Activated CD8-positive, alpha-beta memory T cell treated with anti-CD3 and anti-CD28 coated beads, Interleukin-2, amount 10 ng/mL, durations not matched to agents 7 days and 5 days (primary cell): ENCODE measurements around the gene SORCS1. TPM values are rescaled to one million over a fixed set of nuclear protein-coding genes. Genes with fewer than 3 reads are reported as not detected.

Experiments used
- ATAC-seq: fragments of 150-1000 bp; cut with Tn5 transposase; one replicate; pipeline ENCODE4 v1.10.0; 2021; ENCODE audit warnings: moderate library complexity
- CTCF ChIA-PET: fragments of 350-600 bp; sonication (Branson Sonifier 250); formaldehyde crosslinking; loops from one replicate; lab custom pipeline; 2021; ENCODE audit warnings: antibody characterized with exemption; lab: Charles Lee
- DNase-seq: peaks from one replicate; pipeline ENCODE4 v3.0.0-alpha.2; 2020
- H3K27ac Mint-ChIP-seq: one replicate; pipeline ENCODE4 v1.8.0; 2021; ENCODE audit warnings: mild to moderate bottlenecking, mixed read lengths
- H3K27me3 Mint-ChIP-seq: one replicate; pipeline ENCODE4 v1.8.0; 2021; ENCODE audit warnings: mixed read lengths
- H3K36me3 Mint-ChIP-seq: one replicate; pipeline ENCODE4 v1.8.0; 2021; ENCODE audit warnings: mild to moderate bottlenecking, mixed read lengths
- H3K4me1 Mint-ChIP-seq: one replicate; pipeline ENCODE4 v1.8.0; 2021; ENCODE audit warnings: mixed read lengths
- H3K4me3 Mint-ChIP-seq: one replicate; pipeline ENCODE4 v1.8.0; 2021; ENCODE audit warnings: mild to moderate bottlenecking, moderate library complexity, mixed read lengths
- H3K9me3 Mint-ChIP-seq: one replicate; pipeline ENCODE4 v1.8.0; 2022; ENCODE audit warnings: low read depth, mixed read lengths
- total RNA-seq, 2 experiments: library from RNA; stranded (reverse); gene quantifications; one replicate each; pipeline ENCODE4 v1.2.3, GENCODE V29; 2021

The SORCS1 gene
- total RNA-seq, 2 experiments from 2014 or later, result not detected

- H3K4me3 Mint-ChIP-seq, result no peak overlapping the region
- no peaks in the 10 kb centered on the region for H3K27me3 Mint-ChIP-seq
- CTCF ChIA-PET, result no interaction called here
- H3K9me3 Mint-ChIP-seq, result no peaks in the 10 kb centered on the region
- H3K36me3 Mint-ChIP-seq, result no peaks in the 10 kb centered on the region
- no peaks in the 10 kb centered on the region for H3K4me1 Mint-ChIP-seq
- ATAC-seq (no peak), DNase-seq (no peak)
- H3K27ac Mint-ChIP-seq, result no peak overlapping the region
Observed at GRCh38 chr10:106897719-106898118, 266.8 kb downstream of the SORCS1 start.

GRCh38 chr10:106894692-106895091, 269.8 kb downstream of the SORCS1 start:
- CTCF ChIA-PET, result no interaction called here
- peaks cover 4% of the 10 kb centered on the region for H3K9me3 Mint-ChIP-seq
- H3K4me3 Mint-ChIP-seq, result no peak overlapping the region
- H3K27ac Mint-ChIP-seq, result no peak overlapping the region
- H3K4me1 Mint-ChIP-seq, result no peaks in the 10 kb centered on the region
- no peaks in the 10 kb centered on the region for H3K27me3 Mint-ChIP-seq
- DNase-seq, result no peak
- no peaks in the 10 kb centered on the region for H3K36me3 Mint-ChIP-seq
- no peak for ATAC-seq

- no peaks in the 10 kb centered on the region for H3K27me3 Mint-ChIP-seq
- CTCF ChIA-PET, result no interaction called here
- H3K27ac Mint-ChIP-seq, result no peak overlapping the region
- no peaks in the 10 kb centered on the region for H3K36me3 Mint-ChIP-seq
- no peak overlapping the region for H3K4me3 Mint-ChIP-seq
- ATAC-seq, result no peak
- H3K4me1 Mint-ChIP-seq, result no peaks in the 10 kb centered on the region
- peaks cover 4% of the 10 kb centered on the region for H3K9me3 Mint-ChIP-seq
- no peak for DNase-seq
Observed at GRCh38 chr10:106877574-106877973, 286.9 kb downstream of the SORCS1 start.

- Mint-ChIP-seq H3K4me3 (no peak overlapping the region), H3K4me1 (no peaks in the 10 kb centered on the region), H3K36me3 (no peaks in the 10 kb centered on the region), H3K27me3 (no peaks in the 10 kb centered on the region), H3K27ac (no peak overlapping the region), H3K9me3 (peaks cover 4% of the 10 kb centered on the region)
- no peak for DNase-seq
- no peak for ATAC-seq
- CTCF ChIA-PET, result no interaction called here
Observed at GRCh38 chr10:106874604-106874889, 290.0 kb downstream of the SORCS1 start.

GRCh38 chr10:106873770-106874603, 290.5 kb downstream of the SORCS1 start:
- H3K4me1 Mint-ChIP-seq, result no peaks in the 10 kb centered on the region
- no peak overlapping the region for H3K4me3 Mint-ChIP-seq
- DNase-seq, result no peak
- CTCF ChIA-PET, result no interaction called here
- H3K27me3 Mint-ChIP-seq, result no peaks in the 10 kb centered on the region
- no peaks in the 10 kb centered on the region for H3K36me3 Mint-ChIP-seq
- ATAC-seq, result no peak
- H3K27ac Mint-ChIP-seq, result no peak overlapping the region
- H3K9me3 Mint-ChIP-seq, result peaks cover 4% of the 10 kb centered on the region

- no peak overlapping the region for H3K27ac Mint-ChIP-seq
- CTCF ChIA-PET, result no interaction called here
- H3K36me3 Mint-ChIP-seq, result no peaks in the 10 kb centered on the region
- peaks cover 4% of the 10 kb centered on the region for H3K9me3 Mint-ChIP-seq
- H3K4me3 Mint-ChIP-seq, result no peak overlapping the region
- no peaks in the 10 kb centered on the region for H3K27me3 Mint-ChIP-seq
- ATAC-seq, result no peak
- no peak for DNase-seq
- H3K4me1 Mint-ChIP-seq, result no peaks in the 10 kb centered on the region
Observed at GRCh38 chr10:106872176-106872575, 292.3 kb downstream of the SORCS1 start.

- Mint-ChIP-seq H3K4me1 (no peaks in the 10 kb centered on the region), H3K27me3 (no peaks in the 10 kb centered on the region), H3K4me3 (no peak overlapping the region), H3K27ac (no peak overlapping the region), H3K9me3 (peaks cover 5% of the 10 kb centered on the region), H3K36me3 (no peaks in the 10 kb centered on the region)
- DNase-seq (no peak), ATAC-seq (no peak)
- CTCF ChIA-PET, result no interaction called here
Observed at GRCh38 chr10:106866244-106866845, 298.2 kb downstream of the SORCS1 start.

GRCh38 chr10:106864031-106864430, 300.5 kb downstream of the SORCS1 start:
- Mint-ChIP-seq H3K4me3 (no peak overlapping the region), H3K27ac (no peak overlapping the region), H3K4me1 (no peaks in the 10 kb centered on the region), H3K9me3 (peaks cover 5% of the 10 kb centered on the region), H3K27me3 (no peaks in the 10 kb centered on the region), H3K36me3 (no peaks in the 10 kb centered on the region)
- DNase-seq (no peak), ATAC-seq (no peak)
- CTCF ChIA-PET, result no interaction called here

- no peaks in the 10 kb centered on the region for H3K27me3 Mint-ChIP-seq
- no peaks in the 10 kb centered on the region for H3K4me1 Mint-ChIP-seq
- ATAC-seq (no peak), DNase-seq (no peak)
- H3K4me3 Mint-ChIP-seq, result no peak overlapping the region
- no peak overlapping the region for H3K27ac Mint-ChIP-seq
- peaks cover 5% of the 10 kb centered on the region for H3K9me3 Mint-ChIP-seq
- H3K36me3 Mint-ChIP-seq, result no peaks in the 10 kb centered on the region
- CTCF ChIA-PET, result no interaction called here
Observed at GRCh38 chr10:106863549-106863948, 301.0 kb downstream of the SORCS1 start.

GRCh38 chr10:106859892-106860652, 304.4 kb downstream of the SORCS1 start:
- CTCF ChIA-PET, result interaction anchor here (1.2 kb wide), 1 partner anchor 155 kb away, joined by 3 read pairs; no protein-coding TSS in a partner anchor
- Mint-ChIP-seq H3K4me3 (no peak overlapping the region), H3K4me1 (no peaks in the 10 kb centered on the region), H3K27me3 (no peaks in the 10 kb centered on the region), H3K36me3 (no peaks in the 10 kb centered on the region), H3K27ac (no peak overlapping the region), H3K9me3 (peaks cover 8% of the 10 kb centered on the region)
- ATAC-seq (no peak), DNase-seq (no peak)

GRCh38 chr10:106857728-106858127, 306.8 kb downstream of the SORCS1 start:
- Mint-ChIP-seq H3K36me3 (no peaks in the 10 kb centered on the region), H3K27ac (no peak overlapping the region), H3K9me3 (peaks cover 14% of the 10 kb centered on the region), H3K27me3 (no peaks in the 10 kb centered on the region), H3K4me3 (no peak overlapping the region), H3K4me1 (no peaks in the 10 kb centered on the region)
- CTCF ChIA-PET, result no interaction called here
- DNase-seq (no peak), ATAC-seq (no peak)

GRCh38 chr10:106857213-106857612, 307.3 kb downstream of the SORCS1 start:
- CTCF ChIA-PET, result no interaction called here
- H3K36me3 Mint-ChIP-seq, result no peaks in the 10 kb centered on the region
- peaks cover 14% of the 10 kb centered on the region for H3K9me3 Mint-ChIP-seq
- no peak overlapping the region for H3K4me3 Mint-ChIP-seq
- no peaks in the 10 kb centered on the region for H3K27me3 Mint-ChIP-seq
- no peak for DNase-seq
- no peaks in the 10 kb centered on the region for H3K4me1 Mint-ChIP-seq
- no peak for ATAC-seq
- no peak overlapping the region for H3K27ac Mint-ChIP-seq

GRCh38 chr10:106836933-106837663, 327.4 kb downstream of the SORCS1 start:
- Mint-ChIP-seq H3K4me1 (peaks cover 16% of the 10 kb centered on the region), H3K4me3 (no peak overlapping the region), H3K9me3 (peaks cover 2% of the 10 kb centered on the region), H3K27ac (peak overlapping the region; percentile 57), H3K27me3 (no peaks in the 10 kb centered on the region), H3K36me3 (no peaks in the 10 kb centered on the region)
- DNase-seq (no peak), ATAC-seq (peak; percentile 88)
- CTCF ChIA-PET, result no interaction called here
